Stimulated activated CD8-positive, alpha-beta memory T cell treated with anti-CD3 and anti-CD28 coated beads, Interleukin-12 subunit alpha, Interleukin-12 subunit beta, amount 100 ng/mL, for 1 hour (primary cell): ENCODE measurements around the gene VCX3A.
"Not testable (repeated sequence)": the region's sequence is repeated elsewhere in the genome, so short reads cannot be mapped to it uniquely, and the experiment has no call there.

Source experiments
- DNase-seq: peaks from one replicate; pipeline ENCODE4 v3.0.0-alpha.2; 2020; ENCODE audit warnings: low read depth

Gene VCX3A

DNA sequence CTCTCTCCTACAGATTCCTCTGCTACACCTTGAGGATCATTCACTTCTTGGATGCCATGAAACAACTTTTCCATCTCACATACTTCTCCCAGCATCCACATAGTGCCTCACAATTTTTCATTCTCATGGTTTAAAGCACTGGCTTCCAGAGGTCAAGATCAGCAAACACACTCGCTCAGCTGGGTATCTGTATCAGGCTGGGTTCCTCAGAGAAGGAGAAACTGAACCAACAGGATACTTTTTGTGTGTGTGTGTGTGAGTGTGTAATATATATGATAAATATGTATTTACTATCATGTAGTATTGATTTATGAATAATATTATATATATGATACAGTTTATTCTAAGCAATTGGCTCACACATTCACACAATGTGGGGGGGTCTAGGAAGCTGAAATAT is at the start of gene VCX3A:
Gene VCX3A, minus strand, starts transcription at position 101 of the 400 bp plus-strand sequence. CDS start 621 bp downstream, outside the sequence.
- not testable (repeated sequence) for DNase-seq

DNA sequence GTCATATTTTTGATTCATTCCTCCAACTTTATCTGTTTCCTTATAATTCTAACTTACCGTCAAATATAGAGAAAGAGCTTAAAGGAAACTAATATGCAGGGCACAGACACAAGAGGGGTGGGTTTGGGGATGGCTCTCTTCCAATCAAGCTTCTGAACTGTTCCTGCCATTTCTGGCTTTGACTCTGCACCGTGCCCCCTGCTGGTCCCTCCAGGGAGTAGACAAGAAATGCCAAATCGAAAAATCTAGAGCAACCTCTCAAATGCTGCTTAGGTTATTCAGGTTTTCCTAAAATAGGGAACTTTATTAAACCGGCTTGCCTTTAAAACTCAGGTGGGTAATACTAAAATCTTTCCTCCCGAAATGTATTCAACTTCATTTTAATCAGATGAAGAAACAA is 39.8 kb upstream of the VCX3A start:
- no peak for DNase-seq

DNA sequence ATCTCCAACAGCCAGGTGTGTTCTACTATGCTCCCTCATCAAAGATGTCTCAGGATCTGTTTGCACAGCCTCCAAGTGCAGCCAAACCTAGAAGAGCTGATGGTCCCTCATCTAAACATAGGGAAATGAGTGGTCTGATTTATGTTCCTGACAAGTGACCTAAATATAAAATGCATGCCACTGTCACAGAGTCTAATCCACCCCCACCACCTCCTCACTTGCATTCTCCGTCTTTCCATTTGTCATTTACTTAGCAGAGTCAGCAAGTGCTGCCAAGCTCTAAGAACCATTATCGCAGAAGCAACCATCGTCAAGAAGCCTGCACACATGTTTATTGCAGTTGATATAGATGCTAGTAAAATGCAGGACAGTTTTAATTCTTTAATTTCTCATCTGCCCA is 33.1 kb upstream of the VCX3A start:
- no peak for DNase-seq

DNA sequence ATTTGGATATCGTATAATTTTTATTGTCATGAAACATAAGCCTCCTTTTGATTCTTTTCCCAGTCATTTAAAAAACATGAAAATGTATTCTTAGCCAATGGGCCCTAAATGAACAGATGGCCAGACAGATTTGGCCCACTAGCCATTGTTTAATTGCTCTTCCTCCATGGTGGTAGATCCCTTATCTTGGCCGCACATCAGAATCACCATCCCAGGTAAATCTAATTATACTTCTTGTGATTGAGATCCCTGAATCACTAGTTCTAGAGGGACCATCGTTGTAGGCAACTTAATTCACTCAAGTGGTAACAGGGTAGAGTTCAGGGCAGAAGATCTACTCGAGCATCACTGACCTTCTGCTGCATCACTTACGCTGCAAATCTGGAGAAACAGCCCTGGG is 24.1 kb upstream of the VCX3A start:
- no peak for DNase-seq

DNA sequence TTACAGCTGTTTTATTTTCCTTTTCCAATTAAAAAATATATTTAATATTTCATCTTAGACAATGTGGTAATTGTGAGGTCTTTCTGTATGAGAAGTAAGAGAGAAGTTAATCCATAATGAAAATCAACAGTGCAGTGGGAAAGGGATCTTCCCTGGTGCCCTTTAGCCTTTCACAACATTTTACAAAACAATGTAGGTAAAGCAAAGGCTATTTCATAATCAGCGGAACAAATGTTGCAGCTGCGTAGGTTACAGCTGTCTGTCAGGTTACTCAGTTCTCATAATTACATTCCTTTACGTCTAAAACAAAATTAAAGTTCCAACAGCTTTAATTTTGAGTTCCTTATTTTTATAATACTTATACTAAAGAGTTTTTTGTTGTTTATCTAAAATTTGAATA is 22.8 kb upstream of the VCX3A start:
- no peak for DNase-seq

DNA sequence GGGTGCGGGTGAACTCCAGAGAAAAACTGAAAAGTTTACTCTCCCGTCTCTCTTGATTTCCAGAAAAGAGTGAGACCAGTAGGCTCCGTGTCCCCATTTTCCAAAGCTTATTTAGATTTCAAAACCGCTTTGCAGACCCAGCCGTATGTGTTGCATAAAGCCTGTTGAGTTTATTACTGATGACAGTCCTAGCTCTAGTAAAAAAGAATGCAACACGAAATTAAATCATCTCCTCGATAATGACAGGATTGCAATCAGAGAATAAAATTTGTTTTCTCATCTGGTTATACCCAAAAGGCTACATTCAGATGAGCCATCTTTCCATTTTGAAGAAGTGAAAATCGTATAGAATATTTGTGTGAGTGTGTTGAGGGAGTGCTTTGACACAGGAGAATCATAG is 16.1 kb upstream of the VCX3A start:
- no peak for DNase-seq

DNA sequence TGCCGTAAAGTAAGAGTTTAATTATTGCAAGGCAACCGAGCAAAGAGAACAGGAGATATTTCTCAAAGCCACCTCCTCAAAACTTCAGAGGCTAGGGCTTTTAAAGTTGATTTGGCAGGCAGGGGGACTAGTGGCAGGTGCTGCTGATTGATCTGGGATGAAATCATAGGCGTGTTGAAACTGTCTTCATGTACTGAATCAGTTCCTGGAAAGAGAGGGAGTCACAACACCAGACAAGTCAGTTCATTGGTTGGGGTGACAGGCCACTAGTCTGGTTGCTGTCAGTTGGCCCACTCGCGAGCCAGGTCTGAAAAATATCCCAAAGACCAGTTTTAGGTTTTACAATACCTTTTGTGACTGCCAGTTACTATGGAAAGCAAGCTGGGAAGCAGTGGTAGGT is 10.8 kb upstream of the VCX3A start:
- no peak for DNase-seq

DNA sequence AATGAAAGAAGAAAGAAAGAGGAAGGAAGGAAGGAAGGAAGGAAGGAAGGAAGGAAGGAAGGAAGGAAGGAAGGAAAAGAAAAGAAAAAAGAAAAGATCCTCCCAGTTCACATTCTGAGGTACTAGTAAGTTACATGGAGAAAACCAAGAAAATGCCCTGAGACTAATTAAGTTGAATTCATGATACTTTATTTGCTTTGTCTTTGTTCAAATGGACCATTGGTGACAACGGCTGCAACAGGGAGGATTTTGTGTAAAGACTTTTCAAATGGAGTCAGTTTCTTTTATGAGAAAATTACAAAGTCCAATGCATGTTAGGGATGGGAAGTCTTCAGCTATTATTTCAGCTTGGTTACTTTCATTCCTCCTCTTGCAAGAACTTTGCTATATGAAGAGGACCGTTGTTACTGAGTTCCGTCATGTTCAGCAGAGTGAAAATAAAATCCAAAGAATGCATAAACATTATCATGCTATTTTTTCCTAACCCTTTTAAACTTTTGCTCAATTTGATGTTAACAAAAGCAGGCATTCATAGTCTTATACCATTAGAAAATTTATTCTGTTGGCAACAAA is 8.3 kb downstream of the VCX3A start:
- DNase-seq: no peak

DNA sequence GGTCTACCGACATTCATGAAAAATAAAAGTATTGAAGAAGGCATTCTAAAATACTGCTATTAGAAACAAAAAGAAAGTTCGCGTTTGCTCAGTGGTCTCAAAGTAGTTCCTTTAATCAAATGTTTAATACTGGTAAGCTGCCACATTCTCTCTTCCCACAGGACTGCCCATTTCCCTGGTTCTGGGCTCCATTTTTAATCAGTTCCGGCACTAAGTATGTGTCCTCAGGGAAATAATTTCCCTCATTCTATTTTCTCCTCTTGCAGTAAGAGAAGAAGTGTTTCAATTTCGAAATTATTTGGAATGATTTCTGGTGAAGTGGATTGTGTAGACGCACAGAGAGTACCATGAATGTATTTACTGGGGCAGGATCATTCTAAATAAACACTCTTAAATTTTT is 17.5 kb downstream of the VCX3A start:
- DNase-seq: no peak

DNA sequence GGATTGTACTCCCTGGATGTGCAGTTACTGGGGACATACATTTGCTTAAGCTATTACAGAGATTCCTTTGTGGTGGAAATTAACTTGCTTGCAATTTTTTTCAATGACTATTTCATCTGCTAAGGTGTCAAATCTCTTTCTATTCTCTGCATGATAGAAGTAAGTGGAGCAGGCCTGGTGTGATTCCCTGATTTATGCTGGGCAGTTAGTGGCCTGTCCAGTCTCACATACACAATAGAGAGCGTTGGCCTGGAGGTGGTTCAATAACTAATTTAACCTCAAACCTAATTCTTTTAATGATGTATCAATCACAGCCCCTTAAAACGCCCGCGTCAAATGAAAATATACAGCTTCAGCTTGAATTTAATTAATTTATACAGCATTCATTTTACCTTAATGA is 28.5 kb downstream of the VCX3A start:
- DNase-seq: no peak

DNA sequence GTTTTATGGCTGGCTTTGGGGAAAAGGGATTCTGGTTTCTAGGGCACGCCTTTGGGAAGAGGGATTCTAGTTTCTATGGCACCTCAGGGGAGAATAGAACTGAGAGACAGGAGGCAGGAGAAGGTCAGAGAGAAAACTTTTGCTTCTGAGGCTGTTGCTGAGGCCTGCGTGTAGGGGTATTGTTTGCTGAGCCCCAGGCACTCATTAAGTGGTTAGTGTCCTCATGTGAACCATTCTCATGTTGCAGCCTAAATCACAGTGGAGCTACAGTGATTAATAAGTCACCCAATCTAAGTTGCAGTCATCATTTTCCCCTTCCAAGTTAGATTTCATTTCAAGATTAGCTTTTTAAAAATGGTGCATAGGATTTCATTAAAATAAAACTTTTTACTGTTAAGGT is 29.0 kb downstream of the VCX3A start:
- DNase-seq: no peak

DNA sequence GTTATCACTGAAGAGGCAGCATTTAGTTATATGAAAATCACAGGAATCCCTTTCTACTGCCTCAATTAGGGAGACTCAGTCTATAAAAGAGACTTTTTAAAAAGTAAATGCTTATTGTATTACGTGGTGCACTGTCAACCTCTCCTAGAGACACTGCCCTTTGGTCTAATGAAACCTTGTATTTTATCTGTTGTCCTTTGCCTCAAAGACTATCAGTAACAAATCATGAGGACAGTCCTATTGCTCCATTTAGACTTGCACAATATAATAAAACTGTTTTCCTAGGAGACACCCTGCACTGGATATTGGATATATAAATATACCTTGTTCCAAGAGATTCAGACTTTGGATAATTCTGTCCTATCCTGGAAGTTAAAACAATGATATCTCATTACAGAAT is 34.2 kb downstream of the VCX3A start:
- DNase-seq: no peak

DNA sequence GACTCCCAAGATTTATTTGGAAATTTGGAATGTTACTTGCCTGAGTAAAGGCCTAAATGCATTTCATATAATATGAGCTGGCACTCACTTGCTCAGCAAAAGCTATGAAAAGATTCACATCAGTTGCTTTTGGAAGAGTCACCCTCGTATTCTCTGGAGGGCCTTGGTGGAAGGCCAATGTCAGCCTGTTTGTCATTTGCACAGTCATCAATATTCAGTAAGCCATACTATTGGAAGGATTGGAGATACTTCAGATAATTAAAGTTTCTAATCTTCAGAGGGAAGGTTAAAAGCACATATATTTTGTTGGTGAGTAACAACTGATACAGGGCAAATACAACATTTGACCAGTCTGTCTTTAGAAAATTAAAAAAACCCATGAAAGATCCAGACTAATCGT is 36.6 kb downstream of the VCX3A start:
- no peak for DNase-seq
